Left lung (tissue), 10 donors: ENCODE results near the gene DNTT. TPM values are rescaled to one million over a fixed set of nuclear protein-coding genes. Genes with fewer than 3 reads are reported as not detected.

Experiments used
- ATAC-seq: fragments of 200-7000 bp; cut with Tn5 transposase; one replicate; pipeline ENCODE4 v1.9.1; 2020; ENCODE audit warnings: moderate library complexity
- DNase-seq, 4 donors: peaks; one replicate each; pipeline ENCODE4 v3.0.0-alpha.2; 2013 to 2020
- H3K27ac ChIP-seq, 2 donors: fragments of 200-600 bp; sonication (generic) in 1 of 2; one replicate each; pipeline versions ENCODE4 v1.5.0 to v1.8.0; 2020 to 2021
- H3K27me3 ChIP-seq, 2 donors: fragments of 200-600 bp; sonication (generic) in 1 of 2; one replicate each; pipeline versions ENCODE4 v1.5.0 to v1.8.0; 2020 to 2021
- H3K36me3 ChIP-seq, 2 donors: fragments of 200-600 bp; sonication (generic) in 1 of 2; one replicate each; pipeline versions ENCODE4 v1.5.0 to v1.8.0; 2020 to 2021
- H3K4me1 ChIP-seq, 2 donors: fragments of 200-600 bp; one replicate each; pipeline ENCODE4 v1.8.0; 2021
- H3K4me3 ChIP-seq, 2 donors: fragments of 200-600 bp; sonication (generic) in 1 of 2; one replicate each; pipeline versions ENCODE4 v1.5.0 to v1.8.0; 2020 to 2021; ENCODE audit warnings: mild to moderate bottlenecking in 1 of 2
- H3K9me3 ChIP-seq, 2 donors: fragments of 200-600 bp; sonication (generic) in 1 of 2; one replicate each; pipeline versions ENCODE4 v1.5.0 to v1.8.0; 2020 to 2021
- intact Hi-C, 2 donors: fragments of 100-400 bp; cut with DNase I; formaldehyde crosslinking; loops; one replicate each; pipeline versions ENCODE4 v1.11.2 to v1.14.2; 2022
- polyA plus RNA-seq, 6 donors: library from polyadenylated mRNA; unstranded; fragments of 120-200 nt; gene quantifications; one replicate each; pipeline ENCODE4 v1.2.1, GENCODE V29; 2013; ENCODE audit not compliant: insufficient read length in 6 of 6
- total RNA-seq, 2 donors: library from RNA; stranded (reverse); fragmentation: NEBNext Ultra II Directional; extraction: Animal tissue kit (Norgen Biotek cat#: 25700); gene quantifications; one replicate each; pipeline ENCODE4 v1.2.1, GENCODE V29; 2021
- TF ChIP-seq, protein P1 (sequence below), 2 donors: fragments of 200-600 bp; sonication (generic) in 1 of 2; IDR thresholded peaks; one replicate each; pipeline versions ENCODE4 v1.5.0 to v1.8.0; 2021; ENCODE audit warnings: antibody characterized with exemption in 2 of 2
- donor health status: DM: no; HTN: yes; CAD: no.
- donor health status: DM: no; HTN: no; CAD: no.

Gene DNTT
- total and polyA plus RNA-seq, 8 donors = 0.08 to 0.20 (median 0.11) TPM; not detected in 3

DNA sequence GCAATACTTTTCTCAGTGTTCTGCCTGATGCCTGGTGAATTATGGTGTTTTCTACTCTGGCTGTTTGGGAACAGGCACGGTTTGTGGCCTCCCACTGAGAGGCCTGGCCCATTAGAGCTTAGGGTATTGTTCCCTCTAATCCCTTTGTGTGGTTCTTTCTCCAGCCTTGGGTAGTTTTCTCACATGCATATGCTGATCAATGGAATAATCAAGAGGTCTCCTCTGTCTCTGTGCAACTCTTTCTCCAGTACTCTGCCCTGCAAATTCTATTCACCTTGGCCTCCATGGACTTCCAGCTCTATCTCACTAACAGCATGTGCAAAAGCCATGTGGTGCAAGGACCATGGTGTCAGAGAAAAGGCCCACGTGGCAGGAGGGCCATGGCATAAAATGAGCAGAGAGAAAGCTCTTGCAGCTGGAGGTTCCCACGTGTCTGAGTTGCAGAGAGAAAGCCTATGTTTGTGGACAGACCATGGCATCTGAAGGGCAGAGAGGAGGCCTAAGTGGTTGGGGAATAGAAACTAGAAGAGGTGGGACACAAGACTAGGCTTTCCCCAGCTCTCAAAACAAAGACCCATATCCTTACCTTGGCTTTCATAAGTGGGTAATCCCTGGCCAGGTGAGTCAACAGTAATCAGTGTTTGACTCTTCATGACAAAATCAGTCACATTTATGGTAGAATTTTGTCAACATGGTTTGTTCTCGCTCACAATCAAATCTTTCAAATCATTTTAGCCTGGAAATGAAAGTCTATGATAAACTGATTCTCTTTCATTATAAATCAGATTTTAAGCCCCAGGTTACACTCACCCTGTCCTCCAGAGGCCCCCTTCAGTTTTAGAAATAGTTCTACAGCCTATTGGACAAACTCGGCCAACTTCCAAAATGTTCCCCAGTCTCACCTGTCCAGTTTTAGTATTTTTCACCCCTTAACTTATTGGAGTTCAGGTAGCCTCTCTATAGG lies 37.3 kb downstream of the DNTT start:
- Histone ChIP-seq H3K36me3 (no peaks in the 10 kb centered on the region), H3K9me3 (peaks cover 2 to 9% of the 10 kb centered on the region in 2 donors), H3K27me3 (no peaks in the 10 kb centered on the region), H3K4me1 (no peaks in the 10 kb centered on the region), H3K27ac (no peak overlapping the region), H3K4me3 (no peak overlapping the region)
- ATAC-seq = no peak
- DNase-seq = no peak
- TF ChIP-seq, protein P1, sequence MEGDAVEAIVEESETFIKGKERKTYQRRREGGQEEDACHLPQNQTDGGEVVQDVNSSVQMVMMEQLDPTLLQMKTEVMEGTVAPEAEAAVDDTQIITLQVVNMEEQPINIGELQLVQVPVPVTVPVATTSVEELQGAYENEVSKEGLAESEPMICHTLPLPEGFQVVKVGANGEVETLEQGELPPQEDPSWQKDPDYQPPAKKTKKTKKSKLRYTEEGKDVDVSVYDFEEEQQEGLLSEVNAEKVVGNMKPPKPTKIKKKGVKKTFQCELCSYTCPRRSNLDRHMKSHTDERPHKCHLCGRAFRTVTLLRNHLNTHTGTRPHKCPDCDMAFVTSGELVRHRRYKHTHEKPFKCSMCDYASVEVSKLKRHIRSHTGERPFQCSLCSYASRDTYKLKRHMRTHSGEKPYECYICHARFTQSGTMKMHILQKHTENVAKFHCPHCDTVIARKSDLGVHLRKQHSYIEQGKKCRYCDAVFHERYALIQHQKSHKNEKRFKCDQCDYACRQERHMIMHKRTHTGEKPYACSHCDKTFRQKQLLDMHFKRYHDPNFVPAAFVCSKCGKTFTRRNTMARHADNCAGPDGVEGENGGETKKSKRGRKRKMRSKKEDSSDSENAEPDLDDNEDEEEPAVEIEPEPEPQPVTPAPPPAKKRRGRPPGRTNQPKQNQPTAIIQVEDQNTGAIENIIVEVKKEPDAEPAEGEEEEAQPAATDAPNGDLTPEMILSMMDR (IDR thresholded peaks at IDR 0.05) = no peak
- intact Hi-C loops = no loop called here

DNA sequence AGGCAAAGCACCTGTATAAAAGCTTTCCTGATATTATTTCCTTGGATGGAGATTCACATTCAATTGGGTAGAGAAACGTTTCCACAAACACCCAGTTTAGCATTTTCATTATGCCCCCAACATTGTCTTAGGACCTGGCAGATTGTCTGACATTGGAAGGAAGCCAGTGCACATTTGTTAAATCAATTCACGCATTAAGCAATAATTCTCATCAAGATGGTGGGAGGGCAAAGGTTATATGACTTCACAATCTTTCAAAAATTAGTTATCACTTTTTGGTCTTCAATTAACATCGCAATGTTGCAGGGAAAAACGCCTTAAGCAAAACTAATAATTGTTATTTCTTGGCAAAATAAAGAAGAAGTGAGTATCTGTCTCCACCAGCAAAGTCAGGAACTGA lies 38.2 kb downstream of the DNTT start:
- no peak for DNase-seq
- H3K36me3 ChIP-seq = no peaks in the 10 kb centered on the region
- no peak for ATAC-seq
- no peaks in the 10 kb centered on the region for H3K27me3 ChIP-seq
- peaks cover 2 to 13% of the 10 kb centered on the region in 2 donors for H3K9me3 ChIP-seq
- H3K27ac ChIP-seq = no peak overlapping the region
- no peak overlapping the region for H3K4me3 ChIP-seq
- TF ChIP-seq, protein P1 (IDR thresholded peaks at IDR 0.05) = no peak
- H3K4me1 ChIP-seq = no peaks in the 10 kb centered on the region
- intact Hi-C loops = no loop called here

DNA sequence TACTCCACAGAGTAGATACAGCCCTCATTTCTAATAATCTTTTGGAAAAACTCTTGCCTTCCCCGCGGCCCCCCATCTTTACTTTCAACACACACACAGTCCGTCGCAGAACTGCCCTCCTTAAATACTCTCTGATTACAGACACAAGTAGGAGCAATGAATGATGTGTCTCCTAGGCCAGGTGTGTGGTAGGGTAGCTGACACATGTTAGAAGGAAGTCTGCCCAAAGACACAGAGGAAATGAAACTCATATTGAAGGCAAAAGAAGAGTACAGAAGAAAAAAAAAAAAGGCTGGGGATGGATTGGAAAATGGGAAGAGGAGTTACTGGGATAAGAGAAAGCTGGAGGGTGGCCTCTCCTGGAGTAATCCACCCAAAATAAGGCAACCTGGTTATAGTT lies 39.9 kb downstream of the DNTT start:
- DNase-seq (no peak), ATAC-seq (no peak)
- TF ChIP-seq, protein P1 (IDR thresholded peaks at IDR 0.05) = no peak
- H3K36me3 ChIP-seq = no peaks in the 10 kb centered on the region
- no peak overlapping the region for H3K27ac ChIP-seq
- intact Hi-C loops = no loop called here
- H3K4me3 ChIP-seq = no peak overlapping the region
- no peaks in the 10 kb centered on the region for H3K4me1 ChIP-seq
- H3K9me3 ChIP-seq = peaks cover 2 to 13% of the 10 kb centered on the region in 2 donors
- H3K27me3 ChIP-seq = no peaks in the 10 kb centered on the region

- Histone ChIP-seq H3K9me3 (peaks cover 2 to 13% of the 10 kb centered on the region in 2 donors), H3K36me3 (no peaks in the 10 kb centered on the region), H3K4me1 (no peaks in the 10 kb centered on the region), H3K27ac (no peak overlapping the region), H3K27me3 (no peaks in the 10 kb centered on the region), H3K4me3 (no peak overlapping the region)
- ATAC-seq = no peak
- TF ChIP-seq, protein P1 (IDR thresholded peaks at IDR 0.05) = no peak
- no peak for DNase-seq
- intact Hi-C loops = no loop called here
These were observed 41.0 kb downstream of the DNTT start for GRCh38 chr10:96345222-96345621.

- TF ChIP-seq, protein P1 (IDR thresholded peaks at IDR 0.05) = no peak
- ATAC-seq = no peak
- Histone ChIP-seq H3K27ac (no peak overlapping the region), H3K27me3 (no peaks in the 10 kb centered on the region), H3K9me3 (peaks cover 2 to 13% of the 10 kb centered on the region in 2 donors), H3K4me3 (no peak overlapping the region), H3K36me3 (no peaks in the 10 kb centered on the region), H3K4me1 (no peaks in the 10 kb centered on the region)
- no peak for DNase-seq
- intact Hi-C loops = no loop called here
These were observed 42.1 kb downstream of the DNTT start for GRCh38 chr10:96346295-96346694.
